Parathyroid adenoma (tissue), 2 donors: Measurements from ENCODE around the gene USP50.
"Not testable (repeated sequence)": the region's sequence is repeated elsewhere in the genome, so short reads cannot be mapped to it uniquely, and the experiment has no call there.

Experiments used
- H2AFZ ChIP-seq: fragments of 300-600 bp; sonication (generic); one replicate; pipeline ENCODE4 v1.7.0; 2017; ENCODE audit warnings: antibody characterized with exemption, mild to moderate bottlenecking
- H3K27ac ChIP-seq: fragments of 300-600 bp; sonication (generic); one replicate; pipeline ENCODE4 v1.7.0; 2017
- H3K27me3 ChIP-seq: fragments of 300-600 bp; sonication (generic); one replicate; pipeline ENCODE4 v1.7.0; 2017; ENCODE audit warnings: low read length; ENCODE audit not compliant: control insufficient read depth, insufficient read depth
- H3K36me3 ChIP-seq: fragments of 300-600 bp; sonication (generic); one replicate; pipeline ENCODE4 v1.7.0; 2017; ENCODE audit warnings: low read length; ENCODE audit not compliant: control insufficient read depth, insufficient read depth
- H3K4me1 ChIP-seq: fragments of 300-600 bp; sonication (generic); one replicate; pipeline ENCODE4 v1.7.0; 2017; ENCODE audit warnings: control low read depth
- H3K4me2 ChIP-seq: fragments of 300-600 bp; sonication (generic); one replicate; pipeline ENCODE4 v1.7.0; 2017; ENCODE audit warnings: low read length
- H3K4me3 ChIP-seq: fragments of 300-600 bp; sonication (generic); one replicate; pipeline ENCODE4 v1.7.0; 2017; ENCODE audit warnings: low read depth, low read length
- H3K79me2 ChIP-seq: fragments of 300-600 bp; sonication (generic); one replicate; pipeline ENCODE4 v1.7.0; 2017; ENCODE audit warnings: control low read depth
- H3K9ac ChIP-seq: fragments of 300-600 bp; sonication (generic); one replicate; pipeline ENCODE4 v1.7.0; 2017; ENCODE audit warnings: mild to moderate bottlenecking
- H3K9me3 ChIP-seq: fragments of 300-600 bp; sonication (generic); one replicate; pipeline ENCODE4 v1.7.0; 2017; ENCODE audit warnings: low read length; ENCODE audit not compliant: control insufficient read depth
- TF ChIP-seq, protein P1 (sequence below): fragments of 300-600 bp; sonication (generic); IDR thresholded peaks from one replicate; pipeline ENCODE4 v1.7.0; 2017; ENCODE audit warnings: antibody characterized with exemption, mild to moderate bottlenecking
- donor health status: primary hyperparathyroidism.

The USP50 gene

DNA sequence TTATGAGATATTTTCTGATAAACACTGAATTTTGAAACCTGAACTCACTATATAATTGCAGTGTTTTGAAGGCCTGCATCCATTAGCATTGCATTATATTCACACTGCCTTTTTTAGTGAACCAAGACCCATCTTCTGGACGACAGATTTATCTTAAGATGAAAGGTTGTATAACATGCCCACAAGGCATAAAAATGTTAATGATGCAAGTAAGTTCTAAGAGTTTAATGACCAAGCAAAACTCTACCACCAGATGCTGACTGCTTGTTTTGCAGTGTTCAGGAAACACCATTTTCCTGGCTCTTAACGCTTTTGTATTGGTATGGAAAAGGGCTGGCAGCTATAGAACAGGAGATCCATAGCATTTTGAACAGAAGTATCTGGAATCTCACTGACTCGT is 46.1 kb downstream of the USP50 start:
- Histone ChIP-seq H3K4me1 (no peaks in the 10 kb centered on the region), H2AFZ (no peak overlapping the region), H3K4me3 (no peak overlapping the region), H3K4me2 (no peak overlapping the region), H3K9ac (no peak overlapping the region), H3K27me3 (no peaks in the 10 kb centered on the region), H3K36me3 (no peaks in the 10 kb centered on the region), H3K9me3 (no peaks in the 10 kb centered on the region), H3K27ac (no peak overlapping the region), H3K79me2 (no peaks in the 10 kb centered on the region)
- TF ChIP-seq, protein P1, sequence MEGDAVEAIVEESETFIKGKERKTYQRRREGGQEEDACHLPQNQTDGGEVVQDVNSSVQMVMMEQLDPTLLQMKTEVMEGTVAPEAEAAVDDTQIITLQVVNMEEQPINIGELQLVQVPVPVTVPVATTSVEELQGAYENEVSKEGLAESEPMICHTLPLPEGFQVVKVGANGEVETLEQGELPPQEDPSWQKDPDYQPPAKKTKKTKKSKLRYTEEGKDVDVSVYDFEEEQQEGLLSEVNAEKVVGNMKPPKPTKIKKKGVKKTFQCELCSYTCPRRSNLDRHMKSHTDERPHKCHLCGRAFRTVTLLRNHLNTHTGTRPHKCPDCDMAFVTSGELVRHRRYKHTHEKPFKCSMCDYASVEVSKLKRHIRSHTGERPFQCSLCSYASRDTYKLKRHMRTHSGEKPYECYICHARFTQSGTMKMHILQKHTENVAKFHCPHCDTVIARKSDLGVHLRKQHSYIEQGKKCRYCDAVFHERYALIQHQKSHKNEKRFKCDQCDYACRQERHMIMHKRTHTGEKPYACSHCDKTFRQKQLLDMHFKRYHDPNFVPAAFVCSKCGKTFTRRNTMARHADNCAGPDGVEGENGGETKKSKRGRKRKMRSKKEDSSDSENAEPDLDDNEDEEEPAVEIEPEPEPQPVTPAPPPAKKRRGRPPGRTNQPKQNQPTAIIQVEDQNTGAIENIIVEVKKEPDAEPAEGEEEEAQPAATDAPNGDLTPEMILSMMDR, result no peak

DNA sequence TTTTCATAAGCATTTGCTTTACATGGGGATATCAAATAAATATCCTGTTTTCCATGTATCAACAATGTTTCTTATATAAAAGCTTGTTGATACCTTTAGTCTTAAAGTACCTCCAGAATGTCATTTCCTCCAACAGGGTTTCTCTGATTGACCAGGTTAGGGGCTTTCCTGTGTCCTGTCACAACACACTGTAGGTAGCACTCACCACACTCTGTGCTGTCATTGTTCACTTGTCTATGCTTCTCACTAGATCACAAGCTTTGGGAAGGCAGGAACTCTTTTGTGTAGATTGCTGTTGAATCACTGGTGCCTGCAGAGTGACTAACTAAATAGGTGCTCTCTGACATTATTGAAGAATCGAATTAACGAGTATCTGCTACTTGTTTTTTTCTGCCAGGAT is 49.8 kb downstream of the USP50 start:
- Histone ChIP-seq H3K9me3 (no peaks in the 10 kb centered on the region), H3K9ac (no peak overlapping the region), H3K4me3 (no peak overlapping the region), H3K27me3 (no peaks in the 10 kb centered on the region), H3K27ac (no peak overlapping the region), H3K36me3 (no peaks in the 10 kb centered on the region), H3K4me1 (no peaks in the 10 kb centered on the region), H3K4me2 (no peak overlapping the region), H2AFZ (no peak overlapping the region), H3K79me2 (no peaks in the 10 kb centered on the region)
- TF ChIP-seq, protein P1, result no peak

DNA sequence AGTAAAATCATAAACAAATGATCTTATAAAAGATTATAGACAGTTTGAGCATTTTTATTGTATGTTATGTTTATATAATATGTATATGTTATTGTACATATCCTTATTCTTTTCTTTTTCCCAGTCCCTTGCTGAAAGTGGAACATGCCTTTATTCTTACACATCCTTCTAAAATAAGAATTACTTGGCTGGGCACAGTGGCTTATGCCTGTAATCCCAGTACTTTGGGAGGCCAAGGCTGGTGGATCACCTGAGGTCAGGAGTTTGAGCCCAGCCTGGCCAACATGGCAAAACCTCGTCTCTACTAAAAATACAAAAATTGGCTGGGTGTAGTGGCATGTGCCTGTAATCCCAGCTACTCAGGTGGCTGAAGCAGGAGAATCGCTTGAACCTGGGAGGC is 51.9 kb downstream of the USP50 start:
- H3K4me3 ChIP-seq, H3K27ac ChIP-seq, H3K79me2 ChIP-seq, H3K27me3 ChIP-seq, H3K4me1 ChIP-seq, H2AFZ ChIP-seq, H3K9me3 ChIP-seq, H3K9ac ChIP-seq, H3K36me3 ChIP-seq, H3K4me2 ChIP-seq: not testable (repeated sequence)

DNA sequence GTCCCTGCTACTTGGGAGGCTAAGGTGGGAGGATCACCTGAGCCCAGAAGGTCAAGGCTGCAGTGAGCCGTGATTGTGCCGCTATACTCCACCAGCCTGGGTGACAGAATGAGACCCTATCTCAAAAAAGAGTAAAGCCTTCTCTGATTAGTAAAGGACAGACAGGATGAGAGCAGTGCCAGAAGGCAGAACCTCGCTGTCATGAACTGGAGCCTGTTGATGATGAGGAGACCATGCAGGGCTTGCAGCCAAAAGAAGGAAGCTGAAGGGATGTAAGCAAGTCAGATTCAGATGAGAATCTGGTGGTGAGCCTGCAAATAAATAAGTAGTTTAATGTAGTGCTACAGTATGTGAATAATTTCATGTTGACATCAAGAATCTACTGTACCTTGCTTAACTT is 52.8 kb downstream of the USP50 start:
- H3K4me3 ChIP-seq, result no peak overlapping the region
- no peak overlapping the region for H3K27ac ChIP-seq
- no peaks in the 10 kb centered on the region for H3K9me3 ChIP-seq
- no peak overlapping the region for H2AFZ ChIP-seq
- H3K4me1 ChIP-seq, result no peaks in the 10 kb centered on the region
- H3K27me3 ChIP-seq, result no peaks in the 10 kb centered on the region
- no peaks in the 10 kb centered on the region for H3K36me3 ChIP-seq
- no peaks in the 10 kb centered on the region for H3K79me2 ChIP-seq
- H3K4me2 ChIP-seq, result no peak overlapping the region
- no peak overlapping the region for H3K9ac ChIP-seq
- TF ChIP-seq, protein P1, result no peak

DNA sequence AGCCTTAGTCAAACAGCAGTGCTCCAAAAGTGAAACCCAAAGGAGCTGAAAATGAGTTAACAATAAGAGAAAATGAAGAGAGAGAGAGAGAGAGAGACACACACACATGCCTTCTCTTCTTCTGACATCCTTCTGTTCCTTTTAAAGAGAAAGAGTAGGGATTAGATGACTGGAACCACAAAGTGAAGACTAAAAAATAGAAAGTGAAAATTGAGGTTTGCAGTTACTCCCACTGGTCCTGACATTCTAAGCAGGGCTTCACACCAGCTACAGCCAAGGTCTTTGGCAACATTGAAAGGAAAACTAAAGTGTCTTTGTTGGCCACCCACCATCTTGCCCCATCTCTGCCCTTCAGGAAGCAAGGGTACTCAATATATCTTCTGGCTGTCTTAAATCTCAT is 59.2 kb downstream of the USP50 start:
- no peaks in the 10 kb centered on the region for H3K79me2 ChIP-seq
- H3K27me3 ChIP-seq, result no peaks in the 10 kb centered on the region
- H3K36me3 ChIP-seq, result no peaks in the 10 kb centered on the region
- no peaks in the 10 kb centered on the region for H3K4me1 ChIP-seq
- H3K4me3 ChIP-seq, result no peak overlapping the region
- H3K4me2 ChIP-seq, result no peak overlapping the region
- no peak overlapping the region for H3K9ac ChIP-seq
- TF ChIP-seq, protein P1, result no peak
- no peak overlapping the region for H2AFZ ChIP-seq
- no peak overlapping the region for H3K27ac ChIP-seq
- H3K9me3 ChIP-seq, result no peaks in the 10 kb centered on the region
